Lower lobe of right lung (tissue), 2 donors: Measurements from ENCODE around the gene SLC35B1. TPM values are rescaled to one million over a fixed set of nuclear protein-coding genes. Genes with fewer than 3 reads are reported as not detected.
"Not testable (repeated sequence)": the region's sequence is repeated elsewhere in the genome, so short reads cannot be mapped to it uniquely, and the experiment has no call there.

ENCODE experiments used
- ATAC-seq, 2 donors: fragments of 200-7000 bp; cut with Tn5 transposase; one replicate each; pipeline ENCODE4 v1.9.1; 2020 to 2022; ENCODE audit warnings: mild to moderate bottlenecking in 2 of 2, moderate library complexity in 2 of 2
- DNase-seq: peaks from one replicate; pipeline ENCODE4 v3.0.0-alpha.2; 2020
- H3K27ac ChIP-seq: fragments of 200-600 bp; one replicate; pipeline ENCODE4 v1.8.0; 2022
- H3K27me3 ChIP-seq: fragments of 200-600 bp; one replicate; pipeline ENCODE4 v1.8.0; 2022; ENCODE audit warnings: low read depth
- H3K36me3 ChIP-seq: fragments of 200-600 bp; one replicate; pipeline ENCODE4 v1.8.0; 2022; ENCODE audit warnings: mild to moderate bottlenecking
- H3K4me1 ChIP-seq: fragments of 200-600 bp; one replicate; pipeline ENCODE4 v1.8.0; 2022
- H3K4me3 ChIP-seq: fragments of 200-600 bp; one replicate; pipeline ENCODE4 v1.8.0; 2022; ENCODE audit warnings: mild to moderate bottlenecking
- H3K9me3 ChIP-seq: fragments of 200-600 bp; one replicate; pipeline ENCODE4 v1.8.0; 2022
- CTCF ChIP-seq: fragments of 200-600 bp; IDR thresholded peaks from one replicate; pipeline ENCODE4 v1.8.0; 2022; ENCODE audit warnings: antibody characterized with exemption, mild to moderate bottlenecking
- intact Hi-C: fragments of 100-400 bp; cut with DNase I; formaldehyde crosslinking; loops from one replicate; pipeline ENCODE4 v1.11.0; 2022
- total RNA-seq: library from RNA; stranded (reverse); fragmentation: NEBNext Ultra II Directional; extraction: Animal tissue kit (Norgen Biotek cat#: 25700); gene quantifications from one replicate; pipeline ENCODE4 v1.2.1, GENCODE V29; 2021
- donor health status: DM: no; HTN: yes; CAD: no; lungs with severe emphysema.

The SLC35B1 gene
- total RNA-seq, 1 donor from 2014 or later = 38.9 TPM

- Histone ChIP-seq H3K9me3 (no peaks in the 10 kb centered on the region), H3K27ac (peak overlapping the region; percentile 96), H3K4me3 (peak overlapping the region; percentile 76), H3K4me1 (peaks cover 54% of the 10 kb centered on the region), H3K36me3 (peaks cover 3% of the 10 kb centered on the region), H3K27me3 (no peaks in the 10 kb centered on the region)
- DNase-seq (peak; percentile 98), ATAC-seq (peak; percentile 89)
- intact Hi-C loops = no loop called here
- no peak for TF ChIP-seq CTCF
Observed at GRCh38 chr17:49677134-49677932, 30.4 kb downstream of the SLC35B1 start.

GRCh38 chr17:49676276-49676868 lies 31.4 kb downstream of the SLC35B1 start:
- no peak for DNase-seq
- Histone ChIP-seq H3K9me3 (no peaks in the 10 kb centered on the region), H3K36me3 (peaks cover 3% of the 10 kb centered on the region), H3K4me1 (peaks cover 63% of the 10 kb centered on the region), H3K27ac (peak overlapping the region; percentile 96), H3K27me3 (no peaks in the 10 kb centered on the region), H3K4me3 (peak overlapping the region; percentile 76)
- TF ChIP-seq CTCF = no peak
- peak; percentile 12 to 36 for ATAC-seq
- intact Hi-C loops = no loop called here

GRCh38 chr17:49674507-49674906 lies 33.3 kb downstream of the SLC35B1 start:
- H3K27ac ChIP-seq = no peak overlapping the region
- no peak overlapping the region for H3K4me3 ChIP-seq
- no peak for DNase-seq
- H3K36me3 ChIP-seq = peaks cover 3% of the 10 kb centered on the region
- H3K9me3 ChIP-seq = no peaks in the 10 kb centered on the region
- no peaks in the 10 kb centered on the region for H3K27me3 ChIP-seq
- TF ChIP-seq CTCF = no peak
- intact Hi-C loops = no loop called here
- peaks cover 82% of the 10 kb centered on the region for H3K4me1 ChIP-seq
- ATAC-seq = no peak

- H3K27ac ChIP-seq, H3K9me3 ChIP-seq, H3K4me3 ChIP-seq, H3K27me3 ChIP-seq, intact Hi-C loops, DNase-seq, ATAC-seq, H3K36me3 ChIP-seq: not testable (repeated sequence)
- H3K4me1 ChIP-seq = peaks cover 86% of the 10 kb centered on the region
Observed at GRCh38 chr17:49673679-49674078, 34.1 kb downstream of the SLC35B1 start.

GRCh38 chr17:49670641-49671040 lies 37.1 kb downstream of the SLC35B1 start:
- no peak for DNase-seq
- Histone ChIP-seq H3K9me3 (no peaks in the 10 kb centered on the region), H3K27ac (no peak overlapping the region), H3K4me1 (peaks cover 81% of the 10 kb centered on the region), H3K27me3 (no peaks in the 10 kb centered on the region), H3K4me3 (no peak overlapping the region), H3K36me3 (peaks cover 3% of the 10 kb centered on the region)
- intact Hi-C loops = no loop called here
- no peak for ATAC-seq
- TF ChIP-seq CTCF = no peak

- no peaks in the 10 kb centered on the region for H3K9me3 ChIP-seq
- H3K27ac ChIP-seq = no peak overlapping the region
- ATAC-seq (no peak), DNase-seq (no peak)
- peaks cover 75% of the 10 kb centered on the region for H3K4me1 ChIP-seq
- TF ChIP-seq CTCF = no peak
- H3K36me3 ChIP-seq = peaks cover 3% of the 10 kb centered on the region
- no peak overlapping the region for H3K4me3 ChIP-seq
- intact Hi-C loops = no loop called here
- H3K27me3 ChIP-seq = no peaks in the 10 kb centered on the region
Observed at GRCh38 chr17:49670002-49670401, 37.8 kb downstream of the SLC35B1 start.
